ENCODE results near the gene TCEA3.

TCEA3 gene

GRCh38 chr1:23421753-23422240, 2.8 kb downstream of the TCEA3 start:
- WGBS, 2 donors (ENCODE audit: extremely low coverage in 2 of 2, insufficient read length in 2 of 2, insufficient replicate concordance in 1 of 2), result no CpG with 5 or more reads among the region's 6 CpGs
- Histone ChIP-seq H3K4me2 (ENCODE audit: insufficient read depth, low read length, poor library complexity, severe bottlenecking) (no peak overlapping the region), H4K8ac (ENCODE audit: low read depth, low read length) (no peak overlapping the region), H3K4me1 (ENCODE audit: control insufficient read depth in 2 of 2, insufficient read depth in 1 of 2, low read depth in 1 of 2, low read length in 2 of 2) (peaks cover 5 to 11% of the 10 kb centered on the region in 2 donors), H3K27me3 (ENCODE audit: control insufficient read depth in 3 of 3, insufficient read depth in 3 of 3, low read depth in 1 of 3, low read length in 3 of 3) (peaks cover 0 to 48% (median 6%) of the 10 kb centered on the region in 3 experiments), H3K18ac (ENCODE audit: low read length) (no peak overlapping the region), H3K27ac (replicated peaks; ENCODE audit: low read length) (no peak overlapping the region), H2AFZ (ENCODE audit: low read length) (no peak overlapping the region), H4K91ac (ENCODE audit: low read depth, low read length, poor library complexity) (peak overlapping the region; percentile 22), H3K36me3 (replicated peaks in 1 of 2; ENCODE audit: control insufficient read depth in 2 of 2, insufficient read depth in 2 of 2, low read length in 2 of 2) (peaks cover 0 to 20% of the 10 kb centered on the region in 2 donors), H2BK120ac (ENCODE audit: low read depth, low read length) (no peak overlapping the region), H3K79me1 (ENCODE audit: low read depth, low read length) (no peaks in the 10 kb centered on the region), H3K14ac (ENCODE audit: low read length) (no peak overlapping the region), H3K4ac (ENCODE audit: low read length) (no peak overlapping the region), H2BK12ac (ENCODE audit: low read length) (no peak overlapping the region), H2BK15ac (ENCODE audit: low read length) (no peak overlapping the region), H3K9me3 (replicated peaks in 1 of 2; ENCODE audit: control insufficient read depth in 2 of 2, insufficient read depth in 1 of 2, low read depth in 1 of 2, low read length in 2 of 2) (no peaks in the 10 kb centered on the region), H3K9ac (ENCODE audit: low read depth, low read length, poor library complexity) (no peak overlapping the region), H3K23ac (ENCODE audit: low read depth, low read length, poor library complexity) (no peak overlapping the region), H3K4me3 (ENCODE audit: low read length in 2 of 2) (no peak overlapping the region), H2AK5ac (ENCODE audit: low read depth, low read length) (no peak overlapping the region), H2BK5ac (ENCODE audit: low read length) (no peak overlapping the region)
- no peak for DNase-seq (ENCODE audit: low spot score)

GRCh38 chr1:23421343-23421742, 3.2 kb downstream of the TCEA3 start:
- Histone ChIP-seq H3K4me3 (ENCODE audit: low read length in 2 of 2) (no peak overlapping the region), H3K36me3 (replicated peaks in 1 of 2; ENCODE audit: control insufficient read depth in 2 of 2, insufficient read depth in 2 of 2, low read length in 2 of 2) (peaks cover 0 to 15% of the 10 kb centered on the region in 2 donors), H3K27me3 (ENCODE audit: control insufficient read depth in 3 of 3, insufficient read depth in 3 of 3, low read depth in 1 of 3, low read length in 3 of 3) (peaks cover 0 to 45% (median 6%) of the 10 kb centered on the region in 3 experiments), H2BK120ac (ENCODE audit: low read depth, low read length) (no peak overlapping the region), H2BK12ac (ENCODE audit: low read length) (no peak overlapping the region), H3K79me1 (ENCODE audit: low read depth, low read length) (no peaks in the 10 kb centered on the region), H3K4me1 (ENCODE audit: control insufficient read depth in 2 of 2, insufficient read depth in 1 of 2, low read depth in 1 of 2, low read length in 2 of 2) (peaks cover 5 to 11% of the 10 kb centered on the region in 2 donors), H3K27ac (replicated peaks; ENCODE audit: low read length) (no peak overlapping the region), H3K4ac (ENCODE audit: low read length) (no peak overlapping the region), H3K4me2 (ENCODE audit: insufficient read depth, low read length, poor library complexity, severe bottlenecking) (no peak overlapping the region), H3K18ac (ENCODE audit: low read length) (no peak overlapping the region), H2BK5ac (ENCODE audit: low read length) (no peak overlapping the region), H4K8ac (ENCODE audit: low read depth, low read length) (no peak overlapping the region), H3K14ac (ENCODE audit: low read length) (no peak overlapping the region), H4K91ac (ENCODE audit: low read depth, low read length, poor library complexity) (no peak overlapping the region), H3K9me3 (replicated peaks in 1 of 2; ENCODE audit: control insufficient read depth in 2 of 2, insufficient read depth in 1 of 2, low read depth in 1 of 2, low read length in 2 of 2) (no peaks in the 10 kb centered on the region), H2BK15ac (ENCODE audit: low read length) (no peak overlapping the region), H3K9ac (ENCODE audit: low read depth, low read length, poor library complexity) (no peak overlapping the region), H2AK5ac (ENCODE audit: low read depth, low read length) (no peak overlapping the region), H2AFZ (ENCODE audit: low read length) (no peak overlapping the region), H3K23ac (ENCODE audit: low read depth, low read length, poor library complexity) (no peak overlapping the region)
- no peak for DNase-seq (ENCODE audit: low spot score)
- no CpG with 5 or more reads among the region's 3 CpGs for WGBS, 2 donors (ENCODE audit: extremely low coverage in 2 of 2, insufficient read length in 2 of 2, insufficient replicate concordance in 1 of 2)

GRCh38 chr1:23420778-23421177, 3.8 kb downstream of the TCEA3 start:
- no peak overlapping the region for H3K4me3 ChIP-seq (ENCODE audit: low read length in 2 of 2)
- H3K4ac ChIP-seq (ENCODE audit: low read length), result no peak overlapping the region
- H4K8ac ChIP-seq (ENCODE audit: low read depth, low read length), result no peak overlapping the region
- peaks cover 0 to 9% of the 10 kb centered on the region in 2 donors for H3K36me3 ChIP-seq (replicated peaks in 1 of 2; ENCODE audit: control insufficient read depth in 2 of 2, insufficient read depth in 2 of 2, low read length in 2 of 2)
- no peak overlapping the region for H2BK5ac ChIP-seq (ENCODE audit: low read length)
- no peaks in the 10 kb centered on the region for H3K79me1 ChIP-seq (ENCODE audit: low read depth, low read length)
- H3K18ac ChIP-seq (ENCODE audit: low read length), result no peak overlapping the region
- DNase-seq (ENCODE audit: low spot score), result no peak
- H3K4me2 ChIP-seq (ENCODE audit: insufficient read depth, low read length, poor library complexity, severe bottlenecking), result no peak overlapping the region
- H3K23ac ChIP-seq (ENCODE audit: low read depth, low read length, poor library complexity), result no peak overlapping the region
- no CpG with 5 or more reads among the region's 3 CpGs for WGBS, 2 donors (ENCODE audit: extremely low coverage in 2 of 2, insufficient read length in 2 of 2, insufficient replicate concordance in 1 of 2)
- H2AK5ac ChIP-seq (ENCODE audit: low read depth, low read length), result no peak overlapping the region
- H2AFZ ChIP-seq (ENCODE audit: low read length), result no peak overlapping the region
- H3K9ac ChIP-seq (ENCODE audit: low read depth, low read length, poor library complexity), result no peak overlapping the region
- peaks cover 0 to 40% (median 6%) of the 10 kb centered on the region in 3 experiments for H3K27me3 ChIP-seq (ENCODE audit: control insufficient read depth in 3 of 3, insufficient read depth in 3 of 3, low read depth in 1 of 3, low read length in 3 of 3)
- H4K91ac ChIP-seq (ENCODE audit: low read depth, low read length, poor library complexity), result no peak overlapping the region
- H2BK12ac ChIP-seq (ENCODE audit: low read length), result no peak overlapping the region
- H2BK15ac ChIP-seq (ENCODE audit: low read length), result no peak overlapping the region
- no peaks in the 10 kb centered on the region for H3K9me3 ChIP-seq (replicated peaks in 1 of 2; ENCODE audit: control insufficient read depth in 2 of 2, insufficient read depth in 1 of 2, low read depth in 1 of 2, low read length in 2 of 2)
- peaks cover 5 to 11% of the 10 kb centered on the region in 2 donors for H3K4me1 ChIP-seq (ENCODE audit: control insufficient read depth in 2 of 2, insufficient read depth in 1 of 2, low read depth in 1 of 2, low read length in 2 of 2)
- no peak overlapping the region for H3K14ac ChIP-seq (ENCODE audit: low read length)
- no peak overlapping the region for H3K27ac ChIP-seq (replicated peaks; ENCODE audit: low read length)
- no peak overlapping the region for H2BK120ac ChIP-seq (ENCODE audit: low read depth, low read length)

- Histone ChIP-seq H3K4me2 (ENCODE audit: insufficient read depth, low read length, poor library complexity, severe bottlenecking) (no peak overlapping the region), H3K23ac (ENCODE audit: low read depth, low read length, poor library complexity) (no peak overlapping the region), H3K14ac (ENCODE audit: low read length) (no peak overlapping the region), H3K27me3 (ENCODE audit: control insufficient read depth in 3 of 3, insufficient read depth in 3 of 3, low read depth in 1 of 3, low read length in 3 of 3) (peaks cover 0 to 29% (median 1%) of the 10 kb centered on the region in 3 experiments), H2BK12ac (ENCODE audit: low read length) (no peak overlapping the region), H3K4me3 (ENCODE audit: low read length in 2 of 2) (no peak overlapping the region), H4K91ac (ENCODE audit: low read depth, low read length, poor library complexity) (no peak overlapping the region), H2BK15ac (ENCODE audit: low read length) (no peak overlapping the region), H3K9me3 (replicated peaks in 1 of 2; ENCODE audit: control insufficient read depth in 2 of 2, insufficient read depth in 1 of 2, low read depth in 1 of 2, low read length in 2 of 2) (no peaks in the 10 kb centered on the region), H2BK5ac (ENCODE audit: low read length) (no peak overlapping the region), H3K4ac (ENCODE audit: low read length) (no peak overlapping the region), H3K79me1 (ENCODE audit: low read depth, low read length) (no peaks in the 10 kb centered on the region), H3K9ac (ENCODE audit: low read depth, low read length, poor library complexity) (no peak overlapping the region), H3K27ac (replicated peaks; ENCODE audit: low read length) (no peak overlapping the region), H3K18ac (ENCODE audit: low read length) (no peak overlapping the region), H2AK5ac (ENCODE audit: low read depth, low read length) (no peak overlapping the region), H4K8ac (ENCODE audit: low read depth, low read length) (no peak overlapping the region), H3K36me3 (replicated peaks in 1 of 2; ENCODE audit: control insufficient read depth in 2 of 2, insufficient read depth in 2 of 2, low read length in 2 of 2) (no peaks in the 10 kb centered on the region), H2BK120ac (ENCODE audit: low read depth, low read length) (no peak overlapping the region), H2AFZ (ENCODE audit: low read length) (peak overlapping the region; percentile 36), H3K4me1 (ENCODE audit: control insufficient read depth in 2 of 2, insufficient read depth in 1 of 2, low read depth in 1 of 2, low read length in 2 of 2) (peaks cover 5 to 8% of the 10 kb centered on the region in 2 donors)
- no peak for DNase-seq (ENCODE audit: low spot score)
- no CpG with 5 or more reads among the region's 6 CpGs for whole genome bisulfite sequencing, 2 donors (ENCODE audit: extremely low coverage in 2 of 2, insufficient read length in 2 of 2, insufficient replicate concordance in 1 of 2)
Measured at GRCh38 chr1:23419180-23419579, 5.4 kb downstream of the TCEA3 start.
